ENCODE measurements around the gene RPA3.

RPA3 gene

GRCh38 chr7:7653593-7654187 is 64.7 kb downstream of the RPA3 start (continued):
- TF ChIP-seq, protein P1, sequence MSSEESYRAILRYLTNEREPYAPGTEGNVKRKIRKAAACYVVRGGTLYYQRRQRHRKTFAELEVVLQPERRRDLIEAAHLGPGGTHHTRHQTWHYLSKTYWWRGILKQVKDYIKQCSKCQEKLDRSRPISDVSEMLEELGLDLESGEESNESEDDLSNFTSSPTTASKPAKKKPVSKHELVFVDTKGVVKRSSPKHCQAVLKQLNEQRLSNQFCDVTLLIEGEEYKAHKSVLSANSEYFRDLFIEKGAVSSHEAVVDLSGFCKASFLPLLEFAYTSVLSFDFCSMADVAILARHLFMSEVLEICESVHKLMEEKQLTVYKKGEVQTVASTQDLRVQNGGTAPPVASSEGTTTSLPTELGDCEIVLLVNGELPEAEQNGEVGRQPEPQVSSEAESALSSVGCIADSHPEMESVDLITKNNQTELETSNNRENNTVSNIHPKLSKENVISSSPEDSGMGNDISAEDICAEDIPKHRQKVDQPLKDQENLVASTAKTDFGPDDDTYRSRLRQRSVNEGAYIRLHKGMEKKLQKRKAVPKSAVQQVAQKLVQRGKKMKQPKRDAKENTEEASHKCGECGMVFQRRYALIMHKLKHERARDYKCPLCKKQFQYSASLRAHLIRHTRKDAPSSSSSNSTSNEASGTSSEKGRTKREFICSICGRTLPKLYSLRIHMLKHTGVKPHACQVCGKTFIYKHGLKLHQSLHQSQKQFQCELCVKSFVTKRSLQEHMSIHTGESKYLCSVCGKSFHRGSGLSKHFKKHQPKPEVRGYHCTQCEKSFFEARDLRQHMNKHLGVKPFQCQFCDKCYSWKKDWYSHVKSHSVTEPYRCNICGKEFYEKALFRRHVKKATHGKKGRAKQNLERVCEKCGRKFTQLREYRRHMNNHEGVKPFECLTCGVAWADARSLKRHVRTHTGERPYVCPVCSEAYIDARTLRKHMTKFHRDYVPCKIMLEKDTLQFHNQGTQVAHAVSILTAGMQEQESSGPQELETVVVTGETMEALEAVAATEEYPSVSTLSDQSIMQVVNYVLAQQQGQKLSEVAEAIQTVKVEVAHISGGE (tag by site-specific recombination; conservative IDR thresholded peaks at IDR 0.05; ENCODE audit: low read depth) = no peak
- TF ChIP-seq, protein P2, sequence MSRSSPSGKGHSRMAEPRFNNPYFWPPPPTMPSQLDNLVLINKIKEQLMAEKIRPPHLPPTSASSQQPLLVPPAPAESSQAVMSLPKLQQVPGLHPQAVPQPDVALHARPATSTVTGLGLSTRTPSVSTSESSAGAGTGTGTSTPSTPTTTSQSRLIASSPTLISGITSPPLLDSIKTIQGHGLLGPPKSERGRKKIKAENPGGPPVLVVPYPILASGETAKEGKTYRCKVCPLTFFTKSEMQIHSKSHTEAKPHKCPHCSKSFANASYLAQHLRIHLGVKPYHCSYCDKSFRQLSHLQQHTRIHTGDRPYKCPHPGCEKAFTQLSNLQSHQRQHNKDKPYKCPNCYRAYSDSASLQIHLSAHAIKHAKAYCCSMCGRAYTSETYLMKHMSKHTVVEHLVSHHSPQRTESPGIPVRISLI (tag by site-specific recombination; IDR thresholded peaks at IDR 0.05) = no peak
- TF ChIP-seq ZNF596 (tag by site-specific recombination; IDR thresholded peaks at IDR 0.05) = no peak
- no peak for TF ChIP-seq SCRT2 (tag by site-specific recombination; IDR thresholded peaks at IDR 0.05)
- no peak for TF ChIP-seq MEIS1 (CRISPR knock-in tag; IDR thresholded peaks at IDR 0.05; ENCODE audit: borderline replicate concordance)
- no peak for TF ChIP-seq ZNF266 (tag by site-specific recombination; IDR thresholded peaks at IDR 0.05; ENCODE audit: low read depth)
- no peak for TF ChIP-seq ZNF138 (tag by site-specific recombination; IDR thresholded peaks at IDR 0.05; ENCODE audit: borderline replicate concordance)
- no peak for TF ChIP-seq ZNF426 (tag by site-specific recombination; IDR thresholded peaks at IDR 0.05)
- 0 out of 2 replicates have a peak, but pooled peaks have one; percentile 18 for TF ChIP-seq ZEB2 (tag by site-specific recombination; IDR thresholded peaks at IDR 0.05)
- TF ChIP-seq KLF10 (tag by site-specific recombination; IDR thresholded peaks at IDR 0.05) = no peak
- TF ChIP-seq ZNF2 (tag by site-specific recombination; IDR thresholded peaks at IDR 0.05) = peak; percentile 47; the same call in 1 of the 2 replicates
- no peak for TF ChIP-seq ZBTB20 (tag by site-specific recombination; IDR thresholded peaks at IDR 0.05)
- no peak for TF ChIP-seq GLIS2 (tag by site-specific recombination; IDR thresholded peaks at IDR 0.05)
- TF ChIP-seq, protein P3, sequence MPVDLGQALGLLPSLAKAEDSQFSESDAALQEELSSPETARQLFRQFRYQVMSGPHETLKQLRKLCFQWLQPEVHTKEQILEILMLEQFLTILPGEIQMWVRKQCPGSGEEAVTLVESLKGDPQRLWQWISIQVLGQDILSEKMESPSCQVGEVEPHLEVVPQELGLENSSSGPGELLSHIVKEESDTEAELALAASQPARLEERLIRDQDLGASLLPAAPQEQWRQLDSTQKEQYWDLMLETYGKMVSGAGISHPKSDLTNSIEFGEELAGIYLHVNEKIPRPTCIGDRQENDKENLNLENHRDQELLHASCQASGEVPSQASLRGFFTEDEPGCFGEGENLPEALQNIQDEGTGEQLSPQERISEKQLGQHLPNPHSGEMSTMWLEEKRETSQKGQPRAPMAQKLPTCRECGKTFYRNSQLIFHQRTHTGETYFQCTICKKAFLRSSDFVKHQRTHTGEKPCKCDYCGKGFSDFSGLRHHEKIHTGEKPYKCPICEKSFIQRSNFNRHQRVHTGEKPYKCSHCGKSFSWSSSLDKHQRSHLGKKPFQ (tag by site-specific recombination; IDR thresholded peaks at IDR 0.05) = no peak
- no peak for TF ChIP-seq ZFP3 (tag by site-specific recombination; IDR thresholded peaks at IDR 0.05; ENCODE audit: low read depth)
- no peak for TF ChIP-seq PRDM1 (tag by site-specific recombination; IDR thresholded peaks at IDR 0.05)
- TF ChIP-seq ZNF302 (tag by site-specific recombination; IDR thresholded peaks at IDR 0.05; ENCODE audit: low read depth) = no peak
- TF ChIP-seq, protein P4, sequence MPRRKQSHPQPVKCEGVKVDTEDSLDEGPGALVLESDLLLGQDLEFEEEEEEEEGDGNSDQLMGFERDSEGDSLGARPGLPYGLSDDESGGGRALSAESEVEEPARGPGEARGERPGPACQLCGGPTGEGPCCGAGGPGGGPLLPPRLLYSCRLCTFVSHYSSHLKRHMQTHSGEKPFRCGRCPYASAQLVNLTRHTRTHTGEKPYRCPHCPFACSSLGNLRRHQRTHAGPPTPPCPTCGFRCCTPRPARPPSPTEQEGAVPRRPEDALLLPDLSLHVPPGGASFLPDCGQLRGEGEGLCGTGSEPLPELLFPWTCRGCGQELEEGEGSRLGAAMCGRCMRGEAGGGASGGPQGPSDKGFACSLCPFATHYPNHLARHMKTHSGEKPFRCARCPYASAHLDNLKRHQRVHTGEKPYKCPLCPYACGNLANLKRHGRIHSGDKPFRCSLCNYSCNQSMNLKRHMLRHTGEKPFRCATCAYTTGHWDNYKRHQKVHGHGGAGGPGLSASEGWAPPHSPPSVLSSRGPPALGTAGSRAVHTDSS (tag by site-specific recombination; IDR thresholded peaks at IDR 0.05) = no peak
- TF ChIP-seq, protein P5, sequence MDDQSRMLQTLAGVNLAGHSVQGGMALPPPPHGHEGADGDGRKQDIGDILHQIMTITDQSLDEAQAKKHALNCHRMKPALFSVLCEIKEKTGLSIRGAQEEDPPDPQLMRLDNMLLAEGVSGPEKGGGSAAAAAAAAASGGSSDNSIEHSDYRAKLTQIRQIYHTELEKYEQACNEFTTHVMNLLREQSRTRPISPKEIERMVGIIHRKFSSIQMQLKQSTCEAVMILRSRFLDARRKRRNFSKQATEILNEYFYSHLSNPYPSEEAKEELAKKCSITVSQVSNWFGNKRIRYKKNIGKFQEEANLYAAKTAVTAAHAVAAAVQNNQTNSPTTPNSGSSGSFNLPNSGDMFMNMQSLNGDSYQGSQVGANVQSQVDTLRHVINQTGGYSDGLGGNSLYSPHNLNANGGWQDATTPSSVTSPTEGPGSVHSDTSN (CRISPR knock-in tag; IDR thresholded peaks at IDR 0.05) = no peak
- no peak for TF ChIP-seq ZNF473 (tag by site-specific recombination; IDR thresholded peaks at IDR 0.05)
- no peak for TF ChIP-seq ZNF391 (tag by site-specific recombination; IDR thresholded peaks at IDR 0.05; ENCODE audit: borderline replicate concordance, low read depth)

Data from HEK293 (cell line).